ENCODE data around the gene SMIM38. TPM values are rescaled to one million over a fixed set of nuclear protein-coding genes. Genes with fewer than 3 reads are reported as not detected.

Gene SMIM38
- total RNA-seq, 1 experiment from 2014 or later, result 0.33 TPM

GRCh38 chr11:69199583-69200315 is 44.0 kb downstream of the SMIM38 start:
- no peaks in the 10 kb centered on the region for H3K36me3 Mint-ChIP-seq (ENCODE audit: insufficient read depth, unreplicated experiment)
- H3K4me3 Mint-ChIP-seq (ENCODE audit: low read depth, unreplicated experiment), result no peak overlapping the region
- intact Hi-C loops (cut with micrococcal nuclease; ENCODE audit: unreplicated experiment), result no loop called here
- no peak for DNase-seq
- peaks cover 30% of the 10 kb centered on the region for H3K27me3 Mint-ChIP-seq (ENCODE audit: unreplicated experiment)
- no peak for TF ChIP-seq CTCF (IDR thresholded peaks at IDR 0.05; ENCODE audit: unreplicated experiment)
- H3K4me1 Mint-ChIP-seq (ENCODE audit: low read depth, unreplicated experiment), result no peaks in the 10 kb centered on the region
- CTCF ChIA-PET, result interaction anchor here (0.6 kb wide), 1 partner anchor 382 kb away, joined by 3 read pairs; no protein-coding TSS in a partner anchor
- no peak overlapping the region for H3K27ac Mint-ChIP-seq (ENCODE audit: unreplicated experiment)
- no TSS peak for BruUV-seq (replicated peaks)
- peaks cover 9% of the 10 kb centered on the region for H3K9me3 Mint-ChIP-seq (ENCODE audit: low read depth, unreplicated experiment)

DNA sequence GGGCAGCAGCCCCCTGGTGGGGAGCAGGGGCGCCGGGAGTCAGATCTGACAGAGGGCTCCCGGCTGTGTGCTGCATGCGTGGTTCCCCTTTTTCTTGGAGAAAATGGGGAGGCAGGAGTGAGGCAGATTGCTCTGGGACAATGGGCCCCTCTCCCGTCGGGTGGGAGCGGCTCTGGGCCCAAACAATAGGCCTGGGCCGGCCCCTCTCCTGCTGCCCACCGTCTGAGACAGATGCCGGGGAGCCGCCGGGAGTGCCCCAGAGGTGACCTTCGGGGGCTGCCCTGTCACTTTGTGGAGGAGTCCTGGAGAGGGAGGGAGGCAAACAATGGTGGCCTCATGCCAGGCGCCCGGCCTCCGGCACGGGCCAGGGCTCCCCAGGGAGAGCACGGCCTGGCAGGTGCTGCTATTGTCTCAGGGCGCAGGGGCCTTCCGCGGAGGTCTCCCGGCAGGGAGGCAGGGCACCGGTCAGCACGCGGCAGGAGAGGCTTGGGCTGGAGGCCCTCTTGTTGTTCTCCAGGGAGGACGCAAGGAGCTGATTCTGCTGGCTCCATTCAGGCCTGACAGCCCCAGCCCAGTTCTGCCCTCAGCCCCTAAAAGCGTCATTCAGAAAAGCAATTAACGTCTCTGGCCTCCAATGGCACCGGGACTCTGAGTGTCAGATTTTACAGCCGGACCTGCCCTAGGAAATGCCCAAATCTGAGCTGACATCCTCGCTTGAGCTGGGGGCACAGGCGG is 44.8 kb downstream of the SMIM38 start:
- Mint-ChIP-seq H3K36me3 (ENCODE audit: insufficient read depth, unreplicated experiment) (no peaks in the 10 kb centered on the region), H3K27ac (ENCODE audit: unreplicated experiment) (no peak overlapping the region), H3K4me1 (ENCODE audit: low read depth, unreplicated experiment) (no peaks in the 10 kb centered on the region), H3K27me3 (ENCODE audit: unreplicated experiment) (peaks cover 24% of the 10 kb centered on the region), H3K4me3 (ENCODE audit: low read depth, unreplicated experiment) (no peak overlapping the region), H3K9me3 (ENCODE audit: low read depth, unreplicated experiment) (peaks cover 7% of the 10 kb centered on the region)
- DNase-seq, result no peak
- CTCF ChIA-PET, result no interaction called here
- no TSS peak for BruUV-seq (replicated peaks)
- TF ChIP-seq CTCF (IDR thresholded peaks at IDR 0.05; ENCODE audit: unreplicated experiment), result no peak
- intact Hi-C loops (cut with micrococcal nuclease; ENCODE audit: unreplicated experiment), result no loop called here

GRCh38 chr11:69201066-69201365 is 45.3 kb downstream of the SMIM38 start:
- CTCF ChIA-PET, result no interaction called here
- no peaks in the 10 kb centered on the region for H3K36me3 Mint-ChIP-seq (ENCODE audit: insufficient read depth, unreplicated experiment)
- H3K9me3 Mint-ChIP-seq (ENCODE audit: low read depth, unreplicated experiment), result peaks cover 7% of the 10 kb centered on the region
- no peak overlapping the region for H3K4me3 Mint-ChIP-seq (ENCODE audit: low read depth, unreplicated experiment)
- H3K4me1 Mint-ChIP-seq (ENCODE audit: low read depth, unreplicated experiment), result no peaks in the 10 kb centered on the region
- H3K27ac Mint-ChIP-seq (ENCODE audit: unreplicated experiment), result no peak overlapping the region
- intact Hi-C loops (cut with micrococcal nuclease; ENCODE audit: unreplicated experiment), result no loop called here
- no peak for TF ChIP-seq CTCF (IDR thresholded peaks at IDR 0.05; ENCODE audit: unreplicated experiment)
- H3K27me3 Mint-ChIP-seq (ENCODE audit: unreplicated experiment), result peaks cover 24% of the 10 kb centered on the region
- DNase-seq, result no peak
- no TSS peak for BruUV-seq (replicated peaks)

GRCh38 chr11:69201764-69202370 is 46.1 kb downstream of the SMIM38 start:
- intact Hi-C loops (cut with micrococcal nuclease; ENCODE audit: unreplicated experiment), result no loop called here
- Mint-ChIP-seq H3K4me3 (ENCODE audit: low read depth, unreplicated experiment) (no peak overlapping the region), H3K27me3 (ENCODE audit: unreplicated experiment) (peaks cover 24% of the 10 kb centered on the region)

More at GRCh38 chr11:69201764-69202370, 46.1 kb downstream of the SMIM38 start:
- BruUV-seq (replicated peaks), result no TSS peak
- peaks cover 3% of the 10 kb centered on the region for H3K4me1 Mint-ChIP-seq (ENCODE audit: low read depth, unreplicated experiment)
- no peak overlapping the region for H3K27ac Mint-ChIP-seq (ENCODE audit: unreplicated experiment)
- H3K9me3 Mint-ChIP-seq (ENCODE audit: low read depth, unreplicated experiment), result peaks cover 7% of the 10 kb centered on the region
- no peak for DNase-seq
- no peak for TF ChIP-seq CTCF (IDR thresholded peaks at IDR 0.05; ENCODE audit: unreplicated experiment)
- no peaks in the 10 kb centered on the region for H3K36me3 Mint-ChIP-seq (ENCODE audit: insufficient read depth, unreplicated experiment)
- CTCF ChIA-PET, result interaction anchor here (1.1 kb wide), 1 partner anchor 70 kb away, joined by 4 read pairs; no protein-coding TSS in a partner anchor
